NCI-H1436 (cell line): ENCODE measurements around the gene SMARCC2.

Source experiments
- DNase-seq: peaks from one replicate; lab custom pipeline; 2025; lab: John Stamatoyannopoulos, UW

Gene SMARCC2

DNA sequence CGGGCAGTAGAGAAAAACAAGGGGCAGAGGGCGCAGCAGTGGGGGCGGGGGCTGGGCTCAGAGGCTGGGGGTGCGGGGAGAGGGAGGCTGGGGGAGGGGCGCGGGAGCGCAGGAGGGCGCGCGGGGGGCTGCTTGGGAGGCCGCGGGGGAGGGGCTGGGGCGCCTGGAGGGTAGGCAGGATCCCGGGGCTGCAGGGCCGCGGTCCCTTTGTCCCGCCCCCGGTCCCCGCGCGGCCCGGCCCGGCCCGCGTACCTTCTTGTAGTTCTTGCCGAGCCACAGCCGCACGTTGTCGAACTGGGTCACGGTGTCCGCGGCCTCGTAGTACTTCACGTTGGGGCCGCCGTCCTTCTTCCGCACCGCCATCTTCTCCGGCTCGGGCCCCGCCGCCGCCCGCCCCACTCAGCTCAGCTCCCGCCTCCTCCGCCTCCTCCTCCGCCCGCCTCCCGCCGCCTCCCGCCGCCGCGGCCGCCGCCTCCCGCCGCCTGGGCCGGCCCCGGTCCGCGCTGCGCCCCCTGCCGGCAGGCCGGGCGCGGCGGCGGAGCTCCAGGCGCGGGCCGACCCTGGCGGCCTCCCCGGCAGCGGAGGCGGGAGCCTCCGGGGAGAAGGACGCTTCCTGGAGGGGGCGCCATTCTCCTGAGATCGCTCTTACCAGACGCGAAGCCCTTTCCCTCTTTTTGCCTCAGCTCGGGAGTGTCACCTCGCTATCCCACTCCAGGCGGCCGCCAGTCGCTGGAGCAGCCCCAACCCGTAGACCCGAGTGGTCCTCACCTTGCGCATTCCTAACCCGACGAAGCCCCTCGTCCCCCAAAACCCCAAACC, at the start of gene SMARCC2:
Gene SMARCC2, minus strand, starts transcription at position 385 of the 819 bp plus-strand sequence. Its CDS starts 22 bp downstream, at position 363.
- DNase-seq = peak; percentile 88

DNA sequence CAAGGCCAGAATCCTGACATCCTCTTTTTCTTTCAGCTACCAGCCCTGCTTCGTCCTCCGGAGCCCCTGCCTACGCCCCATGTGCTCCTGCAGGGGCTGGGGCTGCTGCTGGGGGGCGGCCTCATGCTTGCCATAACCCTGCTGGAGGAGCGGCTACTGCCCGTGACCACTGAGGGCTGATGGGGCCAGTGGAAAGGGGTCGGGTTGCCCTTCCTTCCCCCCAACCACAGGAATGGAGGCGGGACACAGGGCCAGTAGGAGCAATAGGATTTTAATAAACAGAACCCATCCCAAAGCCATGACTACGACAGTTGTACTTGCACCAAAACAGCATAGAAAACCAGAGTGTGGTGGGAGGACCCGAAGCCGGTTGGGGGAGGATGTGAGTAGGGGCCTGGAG, 48.3 kb upstream of the SMARCC2 start:
- DNase-seq = no peak

DNA sequence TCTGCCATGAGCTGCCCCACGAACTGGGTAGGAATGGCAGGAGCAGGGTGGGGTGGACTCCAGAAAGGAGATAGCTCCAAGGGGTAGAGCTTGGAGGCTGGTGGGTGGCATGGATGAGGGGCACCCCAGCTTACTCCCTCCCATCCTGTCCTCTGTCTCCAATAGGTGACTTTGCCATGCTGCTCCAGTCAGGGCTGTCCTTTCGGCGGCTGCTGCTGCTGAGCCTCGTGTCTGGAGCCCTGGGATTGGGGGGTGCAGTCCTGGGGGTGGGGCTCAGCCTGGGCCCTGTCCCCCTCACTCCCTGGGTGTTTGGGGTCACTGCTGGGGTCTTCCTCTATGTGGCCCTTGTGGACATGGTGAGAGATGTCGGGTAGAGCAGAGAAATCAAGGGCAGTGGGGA, 47.7 kb upstream of the SMARCC2 start:
- DNase-seq = no peak

DNA sequence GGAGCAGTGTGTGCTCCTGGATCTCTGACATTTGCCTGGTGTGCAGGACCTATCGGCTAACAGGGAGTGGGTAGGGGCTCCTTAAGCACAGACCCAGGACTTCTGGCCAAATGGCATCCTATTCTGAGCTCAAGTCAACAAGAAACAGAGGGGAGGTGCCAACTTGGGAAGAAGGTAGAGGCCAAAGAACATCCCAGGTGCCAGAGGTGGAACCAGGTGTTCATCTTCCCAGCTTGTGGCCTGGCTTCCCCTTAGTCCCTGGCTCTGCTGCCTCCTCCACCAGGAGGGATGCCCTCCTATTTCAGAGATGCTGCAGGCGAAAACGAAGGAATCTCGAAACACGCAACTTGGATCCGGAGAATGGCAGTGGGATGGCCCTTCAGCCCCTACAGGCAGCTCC, 46.8 kb upstream of the SMARCC2 start:
- no peak for DNase-seq

DNA sequence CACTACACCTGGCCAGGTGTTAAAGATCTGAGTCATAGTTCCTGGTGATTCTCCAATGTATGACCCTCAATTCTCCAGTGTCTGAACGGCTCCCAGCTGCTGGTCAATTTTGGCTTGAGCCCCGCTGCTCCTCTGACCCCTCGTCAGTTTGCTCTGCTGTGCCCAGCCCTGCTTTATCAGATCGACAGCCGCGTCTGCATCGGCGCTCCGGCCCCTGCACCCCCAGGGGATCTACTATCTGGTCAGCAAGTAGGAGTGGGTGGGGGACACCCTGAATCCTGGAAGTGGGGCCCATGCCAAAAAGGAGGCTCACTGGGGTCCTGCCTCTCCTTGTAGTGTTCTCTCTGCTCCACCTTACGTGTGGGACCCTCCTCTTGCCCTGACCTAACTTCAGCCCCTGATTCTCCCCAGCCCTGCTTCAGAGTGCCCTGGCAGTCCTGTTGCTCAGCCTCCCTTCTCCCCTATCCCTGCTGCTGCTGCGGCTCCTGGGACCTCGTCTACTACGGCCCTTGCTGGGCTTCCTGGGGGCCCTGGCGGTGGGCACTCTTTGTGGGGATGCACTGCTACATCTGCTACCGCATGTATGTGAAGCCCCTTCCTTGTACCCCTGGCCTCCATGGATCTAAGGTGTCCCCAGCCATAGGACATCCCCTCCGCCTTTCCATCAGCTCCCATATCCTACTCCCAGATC, 45.6 kb upstream of the SMARCC2 start:
- DNase-seq = no peak

DNA sequence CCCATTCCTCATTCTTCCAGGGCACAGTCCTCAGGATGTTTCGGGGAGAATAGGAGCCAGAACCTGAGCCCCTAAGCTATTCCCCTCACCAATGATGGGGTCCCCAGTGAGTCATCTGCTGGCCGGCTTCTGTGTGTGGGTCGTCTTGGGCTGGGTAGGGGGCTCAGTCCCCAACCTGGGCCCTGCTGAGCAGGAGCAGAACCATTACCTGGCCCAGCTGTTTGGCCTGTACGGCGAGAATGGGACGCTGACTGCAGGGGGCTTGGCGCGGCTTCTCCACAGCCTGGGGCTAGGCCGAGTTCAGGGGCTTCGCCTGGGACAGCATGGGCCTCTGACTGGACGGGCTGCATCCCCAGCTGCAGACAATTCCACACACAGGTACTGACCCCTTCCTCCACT, 41.9 kb upstream of the SMARCC2 start:
- no peak for DNase-seq

DNA sequence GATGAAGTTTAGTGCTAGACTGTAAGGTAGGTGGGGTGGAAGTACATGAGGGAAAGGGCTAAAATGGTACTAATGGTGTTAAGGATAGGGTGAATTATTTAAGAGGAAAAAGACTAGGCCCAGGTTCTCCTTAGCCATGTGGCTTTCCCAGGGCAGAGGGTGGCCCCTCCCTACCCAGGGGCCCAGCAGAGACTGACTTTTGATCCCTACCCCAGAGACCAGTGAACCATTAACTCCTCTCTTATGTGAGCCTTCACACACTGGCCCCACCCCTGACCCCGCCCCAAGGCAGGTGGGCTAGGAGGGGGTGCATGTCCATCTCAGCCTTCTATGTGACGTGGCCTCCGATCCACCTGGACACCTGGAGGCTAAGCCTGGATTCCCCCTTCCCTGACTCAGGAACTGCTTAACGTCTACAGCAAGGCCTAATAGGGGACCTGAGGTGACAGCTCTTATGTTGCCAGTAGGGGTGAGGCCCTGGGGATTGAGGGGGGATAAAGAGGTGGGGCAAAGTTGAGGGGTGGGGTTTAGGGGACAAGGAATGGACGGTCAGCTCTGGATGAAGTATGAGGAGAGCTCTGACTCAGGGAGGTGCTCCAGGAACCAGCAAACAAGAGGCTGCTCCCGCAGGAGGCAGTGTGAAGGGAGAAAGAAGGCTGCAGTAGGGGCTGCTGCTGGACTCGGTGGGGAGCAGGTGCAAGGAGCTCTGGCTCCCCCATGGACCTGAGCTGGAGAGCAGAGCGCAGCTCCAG, 41.3 kb upstream of the SMARCC2 start:
- no peak for DNase-seq

DNA sequence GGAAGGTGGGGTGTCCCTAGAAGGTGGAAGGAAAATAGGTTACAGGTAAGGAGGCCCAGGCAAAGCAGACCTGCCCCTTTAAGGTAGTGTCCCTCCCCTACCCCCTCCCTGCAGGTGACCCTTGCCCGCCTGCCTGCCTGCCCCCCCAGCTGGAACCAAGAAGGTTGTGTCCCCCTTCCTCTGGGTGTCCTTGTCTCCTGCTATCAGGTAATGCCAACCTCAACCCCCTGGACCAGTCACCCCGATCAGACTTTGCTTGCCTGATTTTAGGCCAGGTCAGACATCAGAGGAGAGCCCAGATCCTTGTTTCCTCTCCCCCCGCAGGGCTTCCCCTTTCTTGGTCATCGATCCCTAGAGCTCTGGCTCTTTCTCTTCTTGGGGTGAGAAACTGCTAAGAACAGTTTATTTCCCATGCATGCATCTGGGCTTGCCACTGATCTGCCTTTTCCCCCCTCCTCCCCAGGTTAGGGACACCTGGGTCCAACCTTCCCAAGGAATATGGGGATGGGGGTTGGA, 40.7 kb upstream of the SMARCC2 start, which contains the start of gene SLC39A5:
Gene SLC39A5, plus strand, starts transcription at position 136 of the 516 bp plus-strand sequence. CDS start 1,224 bp downstream, outside the sequence.
- no peak for DNase-seq

DNA sequence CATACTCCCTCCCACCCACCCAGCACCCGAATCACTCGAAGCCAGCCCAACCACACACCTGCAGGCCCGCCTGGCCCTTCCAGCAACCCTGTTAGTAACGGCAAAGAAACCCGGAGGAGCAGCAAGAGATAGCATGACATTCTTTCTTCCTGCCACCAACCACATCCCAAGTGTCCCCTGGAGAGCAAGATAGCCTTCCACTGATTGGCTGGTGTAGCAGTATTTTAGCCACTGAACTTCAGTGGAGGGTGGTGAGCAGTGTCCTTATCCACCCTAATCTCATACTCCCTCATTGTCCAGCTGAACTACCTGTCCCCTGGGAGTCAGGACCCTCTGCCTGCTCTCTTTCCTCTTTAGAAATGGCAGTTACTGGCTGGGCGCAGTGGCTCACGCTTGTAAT, 39.8 kb upstream of the SMARCC2 start:
- DNase-seq = no peak

DNA sequence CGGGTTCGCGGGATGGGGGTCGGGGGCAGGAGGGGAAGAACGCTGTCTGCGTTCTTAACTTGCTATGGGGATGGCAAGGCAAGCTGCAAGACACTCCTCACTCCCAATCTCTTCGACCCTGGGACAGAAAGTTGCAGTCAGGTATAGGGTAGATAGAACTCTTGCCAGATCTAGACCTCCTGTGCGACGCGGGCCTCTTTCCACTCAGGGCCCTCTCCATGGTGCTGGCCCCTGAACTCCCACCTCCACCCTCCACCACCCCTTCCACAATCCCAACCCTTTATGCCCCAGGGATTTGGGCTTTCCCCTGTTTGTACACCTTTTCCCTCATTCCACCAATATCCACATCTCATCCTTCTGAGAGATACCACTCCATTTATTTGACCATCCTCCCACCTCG, 35.7 kb upstream of the SMARCC2 start:
- no peak for DNase-seq

DNA sequence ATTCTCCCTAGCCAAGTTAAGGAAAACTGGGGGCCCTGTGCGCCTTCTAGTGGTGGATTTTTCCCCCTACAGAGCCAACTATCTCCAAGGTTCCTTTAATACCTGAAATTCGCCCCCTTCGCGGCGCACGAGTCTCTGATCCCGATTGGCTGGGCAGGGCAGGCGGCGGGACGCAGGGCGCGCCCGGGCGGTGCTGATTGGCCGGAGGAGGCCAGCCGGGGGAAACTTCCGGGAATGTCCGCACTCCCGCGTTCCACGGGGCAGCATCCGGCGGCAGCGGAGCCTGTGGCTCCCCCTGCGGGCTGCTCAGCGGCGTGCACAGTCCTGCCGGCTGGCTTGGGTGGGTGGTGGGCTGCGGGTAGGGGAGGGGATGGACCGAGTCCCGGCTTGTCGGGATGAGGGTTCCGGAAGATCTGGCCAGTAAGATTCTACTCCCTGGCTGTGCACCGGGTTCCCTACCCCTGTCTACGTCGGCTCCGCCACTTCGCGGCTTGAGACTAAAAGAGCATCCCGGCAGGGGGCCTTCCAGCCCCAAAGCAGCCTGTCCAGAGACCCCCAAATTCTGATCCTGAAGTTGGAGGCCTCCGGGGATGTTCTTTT, 34.9 kb upstream of the SMARCC2 start, which contains the start of gene NABP2:
Gene NABP2, plus strand, starts transcription at position 241 of the 600 bp plus-strand sequence. CDS start 515 bp downstream, outside the sequence.
- peak; percentile 97 for DNase-seq

DNA sequence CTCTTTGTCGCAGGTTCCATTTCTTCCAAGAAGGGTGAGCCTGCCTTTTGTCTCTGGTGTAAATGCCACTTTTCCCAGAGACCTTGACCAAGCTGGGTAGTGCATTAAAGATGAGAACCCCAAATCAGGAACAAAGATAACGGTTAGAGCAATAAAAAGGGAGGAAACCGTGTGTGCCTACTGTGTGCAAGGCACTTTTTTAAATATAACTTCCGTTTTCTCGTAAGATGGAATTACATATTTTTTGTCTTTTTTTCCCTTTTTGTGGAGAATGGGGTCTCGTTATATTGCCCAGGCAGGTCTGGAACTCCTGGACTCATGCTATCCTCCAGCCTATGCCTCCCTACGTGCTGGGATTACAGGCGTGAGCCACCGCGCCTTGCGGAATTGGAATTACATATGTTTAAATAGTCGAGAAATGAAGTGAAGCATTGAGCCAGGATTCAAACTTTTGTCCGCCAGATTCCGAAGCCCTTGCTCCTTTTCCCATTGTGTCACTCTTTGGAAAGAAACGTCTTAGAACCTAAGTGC, 34.4 kb upstream of the SMARCC2 start:
- DNase-seq = no peak

DNA sequence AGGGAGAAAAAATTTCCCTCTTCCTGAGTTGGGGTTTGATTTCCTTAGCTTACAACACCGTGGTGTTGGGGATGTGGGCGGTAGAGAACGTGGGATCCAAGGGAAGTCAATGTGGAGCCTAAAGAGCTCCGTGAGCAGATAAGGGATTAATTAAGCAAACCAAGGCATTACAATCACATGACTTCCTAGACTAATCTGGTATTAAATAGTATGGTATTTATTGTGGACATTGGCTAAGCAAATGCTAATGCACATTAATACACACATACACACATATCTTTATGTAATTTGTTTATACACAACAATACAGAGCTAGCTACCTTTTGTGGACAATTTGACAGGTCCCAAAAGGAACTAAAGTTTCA, 33.2 kb upstream of the SMARCC2 start:
- no peak for DNase-seq

DNA sequence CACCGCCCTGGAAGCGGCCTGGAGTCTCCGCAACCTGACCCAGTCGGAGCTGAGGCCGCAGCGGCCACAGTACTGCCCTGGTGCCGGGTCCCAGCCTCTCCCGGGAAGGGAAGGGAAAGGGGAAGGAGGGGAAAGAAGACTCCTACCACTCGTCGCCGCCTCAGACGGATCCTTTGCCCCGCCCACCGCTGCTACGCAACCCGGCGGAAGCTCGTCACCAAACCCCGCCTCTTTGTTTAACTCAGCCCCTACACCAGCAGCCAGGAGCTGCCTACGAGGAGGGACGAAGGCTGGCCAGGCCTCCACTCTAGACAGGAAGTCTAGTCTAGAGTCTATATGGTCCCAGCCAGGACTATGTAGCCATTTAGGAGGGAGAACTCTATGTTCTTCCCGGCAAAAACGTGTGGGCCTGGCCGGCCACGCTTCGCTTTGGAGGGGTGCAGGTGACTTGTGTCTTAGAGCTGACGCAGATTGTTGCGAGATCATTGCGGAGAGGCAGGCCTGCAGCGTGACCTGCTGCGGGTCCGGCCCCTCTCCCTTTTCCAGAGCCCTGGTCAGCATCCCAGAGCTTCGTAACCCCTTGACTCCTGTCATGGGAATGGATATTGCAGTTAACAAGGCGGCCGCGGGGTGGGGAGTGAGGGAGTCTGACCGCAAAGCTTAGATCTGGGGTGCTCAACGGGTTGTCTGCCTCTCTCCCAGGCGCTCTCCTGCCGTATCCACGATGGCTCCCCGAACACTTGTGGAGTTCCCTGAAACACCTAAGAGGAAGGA, 32.7 kb upstream of the SMARCC2 start, which contains the start of gene RNF41:
Gene RNF41, minus strand, starts transcription at position 166 of the 774 bp plus-strand sequence. CDS start 7,875 bp downstream, outside the sequence.
- DNase-seq = peak; percentile 93

DNA sequence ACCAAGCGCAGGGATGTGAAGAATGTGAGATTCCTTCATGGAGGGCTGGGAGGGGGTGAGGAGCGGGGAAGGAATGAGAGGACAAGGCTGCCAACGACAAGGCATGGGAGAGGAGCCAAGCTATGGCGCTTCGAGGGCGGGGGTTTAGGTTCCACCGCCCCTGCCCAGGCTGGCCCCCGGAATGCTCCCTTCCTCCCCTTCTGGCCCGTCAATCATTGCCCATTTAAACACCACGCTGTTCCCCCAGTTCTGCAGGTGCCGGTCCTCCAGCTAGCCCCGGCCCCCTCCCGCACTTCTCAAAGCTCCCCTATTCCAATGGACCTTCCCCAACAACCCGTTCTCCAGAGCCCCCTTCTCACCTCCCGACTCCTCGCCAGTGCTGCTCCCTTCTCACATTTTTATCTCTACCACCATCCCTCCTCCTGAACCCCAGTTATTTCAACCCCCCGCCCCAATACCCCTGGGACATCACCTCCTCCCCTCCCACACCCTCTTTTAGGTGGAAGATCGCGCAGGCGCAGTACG, 32.0 kb upstream of the SMARCC2 start:
- no peak for DNase-seq

DNA sequence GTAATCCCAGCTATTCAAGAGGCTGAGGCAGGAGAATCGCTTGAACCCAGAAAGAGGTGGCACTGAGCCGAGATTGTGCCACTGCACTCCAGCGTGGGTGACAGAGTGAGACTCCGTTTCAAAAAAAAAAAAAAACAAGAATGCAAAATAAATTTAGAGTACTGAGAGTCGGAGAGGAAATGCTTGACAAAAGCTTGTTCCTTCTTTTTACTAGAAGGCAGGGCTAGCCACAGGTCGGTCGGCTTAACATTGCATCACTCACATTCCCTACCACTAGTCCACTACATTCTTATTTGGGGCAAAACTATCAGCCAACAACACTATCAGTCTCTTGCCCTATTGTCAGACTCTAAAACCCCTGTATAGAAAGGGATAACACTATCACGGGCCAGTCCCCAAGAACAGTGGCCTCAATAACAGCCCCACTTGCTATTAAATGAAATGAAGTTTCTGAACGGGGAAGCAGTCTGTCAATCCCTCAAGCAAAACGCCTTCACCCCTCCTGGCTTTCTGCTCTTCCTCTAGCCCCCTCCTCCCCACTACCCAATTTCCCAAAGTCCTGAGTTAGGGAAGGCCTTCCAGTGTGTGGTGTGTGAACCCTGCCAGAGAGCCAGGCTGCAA, 31.4 kb upstream of the SMARCC2 start:
- no peak for DNase-seq

DNA sequence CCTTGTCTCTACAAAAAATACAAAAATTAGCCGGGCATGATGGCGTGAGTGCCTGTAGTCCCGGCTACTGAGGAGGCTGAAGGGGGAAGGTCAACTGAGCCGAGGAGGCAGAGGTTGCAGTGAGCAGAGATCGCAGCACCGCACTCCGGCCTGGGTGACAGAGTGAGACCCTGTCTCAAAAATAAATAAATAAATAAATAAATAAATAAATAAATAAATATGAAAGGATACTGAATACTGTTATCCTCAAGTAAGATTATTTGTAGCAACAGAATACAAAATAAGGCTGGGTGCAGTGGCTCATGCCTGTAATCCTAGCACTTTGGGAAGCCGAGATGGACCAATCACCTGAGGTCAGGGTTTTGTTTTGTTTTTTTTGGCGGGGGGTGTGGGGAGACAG, 30.6 kb upstream of the SMARCC2 start:
- no peak for DNase-seq

DNA sequence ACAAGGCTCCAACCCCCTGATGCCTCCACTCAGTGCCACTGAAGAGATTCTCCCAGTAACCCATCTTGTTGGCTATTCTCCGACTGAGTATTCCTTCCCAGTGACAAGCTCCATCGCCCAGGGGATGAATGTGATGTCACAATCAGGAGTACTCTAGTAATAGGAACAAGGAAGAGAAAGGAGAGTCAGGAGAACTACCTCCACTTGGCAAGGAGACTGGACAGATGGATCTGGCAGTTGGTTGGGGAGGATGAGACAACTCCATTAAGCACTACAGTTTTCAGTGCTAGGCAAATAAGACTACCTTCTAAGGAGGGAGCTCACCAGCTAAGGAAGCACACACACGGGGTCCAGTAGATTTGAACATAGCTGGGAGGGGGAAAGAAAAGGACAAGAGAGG, 27.2 kb upstream of the SMARCC2 start:
- no peak for DNase-seq

DNA sequence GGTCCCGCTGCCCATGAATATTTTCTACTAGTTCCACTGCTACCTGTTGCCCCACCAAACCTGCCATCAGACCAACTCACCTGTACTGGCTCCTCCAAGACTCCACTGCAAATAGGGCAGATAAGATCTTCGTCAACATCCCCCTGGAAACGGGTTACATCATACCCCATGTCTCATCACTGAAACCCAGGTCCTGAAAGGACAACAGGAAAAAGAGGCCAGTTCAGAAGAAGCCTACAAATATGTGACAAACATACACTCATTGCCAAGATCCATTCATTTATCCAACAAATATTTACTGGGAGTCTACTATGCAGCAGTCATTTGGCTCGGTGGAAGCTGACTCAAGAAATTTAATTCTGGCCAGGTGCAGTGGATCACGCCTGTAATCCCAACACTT, 24.6 kb upstream of the SMARCC2 start:
- no peak for DNase-seq

DNA sequence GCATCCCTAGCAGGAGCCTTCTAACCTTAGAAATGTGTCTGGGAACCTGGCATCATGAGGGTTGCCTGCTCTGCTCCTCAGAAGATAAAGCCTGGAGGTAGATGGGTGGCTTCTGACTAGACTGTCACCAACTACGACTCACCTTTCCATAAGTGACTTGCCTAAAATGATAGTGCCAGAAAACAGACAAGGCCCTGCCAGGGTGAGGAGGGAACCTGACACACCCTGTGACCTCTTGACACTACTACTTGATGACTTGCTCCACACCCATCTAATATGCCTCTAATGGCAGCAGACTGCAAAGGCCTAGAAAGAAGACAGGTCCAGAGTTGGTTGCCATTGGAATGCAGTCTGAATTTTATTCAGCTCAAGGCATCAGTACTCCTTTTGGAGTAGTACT, 23.1 kb upstream of the SMARCC2 start:
- no peak for DNase-seq
